ENCODE results near the gene GALNT18. TPM values are rescaled to one million over a fixed set of nuclear protein-coding genes. Genes with fewer than 3 reads are reported as not detected.

GALNT18 gene
- total RNA-seq, 1 donor from 2014 or later: 46.4 TPM

- H3K4me3 ChIP-seq: no peak overlapping the region
- no peaks in the 10 kb centered on the region for H3K36me3 ChIP-seq
- TF ChIP-seq CTCF (IDR thresholded peaks at IDR 0.05): no peak
- no peak overlapping the region for H3K27ac ChIP-seq
- intact Hi-C loops (cut with DNase I): no loop called here
- no peaks in the 10 kb centered on the region for H3K4me1 ChIP-seq
- no peak for DNase-seq
- no peaks in the 10 kb centered on the region for H3K27me3 ChIP-seq (ENCODE audit: low read depth)
- no peak for ATAC-seq
- H3K9me3 ChIP-seq: no peaks in the 10 kb centered on the region
Observed at GRCh38 chr11:11227296-11228085, 394.3 kb downstream of the GALNT18 start.

Small RNAs within 50 kb of the gene (microRNA-seq; reads per million reads assigned to microRNA genes)
- not detected for gene MIR4299 (ENCODE audit: borderline number of aligned reads)

Other genes starting within 250 kb of the GALNT18 start
- 45.2 TPM for gene USP47, start 220.0 kb upstream of the GALNT18 start, total RNA-seq